ENCODE data around the gene MAP3K21.

GRCh38 chr1:233366575-233366974 is 39.1 kb downstream of the MAP3K21 start:
- TF ChIP-seq, protein P1, sequence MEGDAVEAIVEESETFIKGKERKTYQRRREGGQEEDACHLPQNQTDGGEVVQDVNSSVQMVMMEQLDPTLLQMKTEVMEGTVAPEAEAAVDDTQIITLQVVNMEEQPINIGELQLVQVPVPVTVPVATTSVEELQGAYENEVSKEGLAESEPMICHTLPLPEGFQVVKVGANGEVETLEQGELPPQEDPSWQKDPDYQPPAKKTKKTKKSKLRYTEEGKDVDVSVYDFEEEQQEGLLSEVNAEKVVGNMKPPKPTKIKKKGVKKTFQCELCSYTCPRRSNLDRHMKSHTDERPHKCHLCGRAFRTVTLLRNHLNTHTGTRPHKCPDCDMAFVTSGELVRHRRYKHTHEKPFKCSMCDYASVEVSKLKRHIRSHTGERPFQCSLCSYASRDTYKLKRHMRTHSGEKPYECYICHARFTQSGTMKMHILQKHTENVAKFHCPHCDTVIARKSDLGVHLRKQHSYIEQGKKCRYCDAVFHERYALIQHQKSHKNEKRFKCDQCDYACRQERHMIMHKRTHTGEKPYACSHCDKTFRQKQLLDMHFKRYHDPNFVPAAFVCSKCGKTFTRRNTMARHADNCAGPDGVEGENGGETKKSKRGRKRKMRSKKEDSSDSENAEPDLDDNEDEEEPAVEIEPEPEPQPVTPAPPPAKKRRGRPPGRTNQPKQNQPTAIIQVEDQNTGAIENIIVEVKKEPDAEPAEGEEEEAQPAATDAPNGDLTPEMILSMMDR (IDR thresholded peaks at IDR 0.05): no peak
- no peak for TF ChIP-seq POLR2AphosphoS5 (IDR thresholded peaks at IDR 0.05)
